Measurements from ENCODE around the gene PPARA. TPM values are rescaled to one million over a fixed set of nuclear protein-coding genes. Genes with fewer than 3 reads are reported as not detected.

Gene PPARA
- total RNA-seq, 1 donor = 22.1 TPM

DNA sequence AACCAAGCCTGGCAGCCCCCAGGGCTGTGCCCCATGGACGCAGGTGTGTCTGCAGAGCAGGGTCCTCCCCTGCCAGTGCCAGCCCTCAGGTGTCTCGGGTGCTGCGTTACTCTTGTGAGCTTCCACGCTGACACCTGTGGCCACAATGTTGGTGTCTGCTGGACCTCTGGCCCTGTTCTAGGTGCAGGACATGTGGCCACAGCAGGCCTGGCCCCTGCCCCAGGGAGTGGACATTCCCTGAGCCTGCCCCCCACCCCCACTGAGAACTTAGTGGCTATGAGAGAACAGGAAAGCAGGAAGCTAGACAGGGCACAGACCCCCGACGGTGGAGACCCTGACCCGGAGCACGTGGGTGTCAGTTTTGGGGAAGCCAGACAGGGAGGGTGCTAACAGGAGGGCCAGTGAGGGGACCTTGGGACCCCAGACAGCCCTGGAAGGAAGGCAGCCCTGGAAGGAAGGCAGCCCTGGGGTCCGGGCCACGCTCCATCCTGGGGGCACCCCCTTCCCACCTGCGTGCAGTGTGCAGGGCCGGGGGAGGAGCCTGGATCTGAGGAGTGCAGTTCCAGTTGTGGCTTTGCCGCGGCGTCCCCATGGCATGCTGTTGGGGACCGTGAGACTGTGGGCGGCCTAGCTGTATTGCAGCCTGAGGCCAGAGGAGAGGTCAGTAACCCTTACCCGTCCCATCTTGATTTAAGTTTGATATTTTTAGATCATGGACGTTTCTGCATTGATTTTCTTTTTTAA, 43.9 kb upstream of the PPARA start:
- TF ChIP-seq, protein P1, sequence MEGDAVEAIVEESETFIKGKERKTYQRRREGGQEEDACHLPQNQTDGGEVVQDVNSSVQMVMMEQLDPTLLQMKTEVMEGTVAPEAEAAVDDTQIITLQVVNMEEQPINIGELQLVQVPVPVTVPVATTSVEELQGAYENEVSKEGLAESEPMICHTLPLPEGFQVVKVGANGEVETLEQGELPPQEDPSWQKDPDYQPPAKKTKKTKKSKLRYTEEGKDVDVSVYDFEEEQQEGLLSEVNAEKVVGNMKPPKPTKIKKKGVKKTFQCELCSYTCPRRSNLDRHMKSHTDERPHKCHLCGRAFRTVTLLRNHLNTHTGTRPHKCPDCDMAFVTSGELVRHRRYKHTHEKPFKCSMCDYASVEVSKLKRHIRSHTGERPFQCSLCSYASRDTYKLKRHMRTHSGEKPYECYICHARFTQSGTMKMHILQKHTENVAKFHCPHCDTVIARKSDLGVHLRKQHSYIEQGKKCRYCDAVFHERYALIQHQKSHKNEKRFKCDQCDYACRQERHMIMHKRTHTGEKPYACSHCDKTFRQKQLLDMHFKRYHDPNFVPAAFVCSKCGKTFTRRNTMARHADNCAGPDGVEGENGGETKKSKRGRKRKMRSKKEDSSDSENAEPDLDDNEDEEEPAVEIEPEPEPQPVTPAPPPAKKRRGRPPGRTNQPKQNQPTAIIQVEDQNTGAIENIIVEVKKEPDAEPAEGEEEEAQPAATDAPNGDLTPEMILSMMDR (IDR thresholded peaks at IDR 0.05; ENCODE audit: extremely low read depth, low read depth, low read length) = no peak
- peaks cover 87% of the 10 kb centered on the region for H3K4me1 ChIP-seq (ENCODE audit: insufficient read depth, low read length)
- H4K20me1 ChIP-seq (ENCODE audit: insufficient read depth, low read length) = peaks cover 94% of the 10 kb centered on the region
- DNase-seq (ENCODE audit: insufficient read length, low spot score, missing footprints) = no peak
- H3K27me3 ChIP-seq (ENCODE audit: insufficient read depth, low read length) = no peaks in the 10 kb centered on the region
- H3K4me2 ChIP-seq (ENCODE audit: insufficient read depth, low read length) = no peak overlapping the region
- H3K79me2 ChIP-seq (ENCODE audit: insufficient read depth, low read length) = peaks cover 94% of the 10 kb centered on the region
- peaks cover 93% of the 10 kb centered on the region for H3K36me3 ChIP-seq (ENCODE audit: insufficient read depth, low read length)
- no peak overlapping the region for H2AFZ ChIP-seq (ENCODE audit: low read length)
- H3K9me3 ChIP-seq (ENCODE audit: low read depth, low read length) = no peaks in the 10 kb centered on the region
- peak overlapping the region; percentile 75 for H3K27ac ChIP-seq (ENCODE audit: low read depth, low read length)
- H3K4me3 ChIP-seq (ENCODE audit: insufficient read depth, low read length) = no peak overlapping the region

DNA sequence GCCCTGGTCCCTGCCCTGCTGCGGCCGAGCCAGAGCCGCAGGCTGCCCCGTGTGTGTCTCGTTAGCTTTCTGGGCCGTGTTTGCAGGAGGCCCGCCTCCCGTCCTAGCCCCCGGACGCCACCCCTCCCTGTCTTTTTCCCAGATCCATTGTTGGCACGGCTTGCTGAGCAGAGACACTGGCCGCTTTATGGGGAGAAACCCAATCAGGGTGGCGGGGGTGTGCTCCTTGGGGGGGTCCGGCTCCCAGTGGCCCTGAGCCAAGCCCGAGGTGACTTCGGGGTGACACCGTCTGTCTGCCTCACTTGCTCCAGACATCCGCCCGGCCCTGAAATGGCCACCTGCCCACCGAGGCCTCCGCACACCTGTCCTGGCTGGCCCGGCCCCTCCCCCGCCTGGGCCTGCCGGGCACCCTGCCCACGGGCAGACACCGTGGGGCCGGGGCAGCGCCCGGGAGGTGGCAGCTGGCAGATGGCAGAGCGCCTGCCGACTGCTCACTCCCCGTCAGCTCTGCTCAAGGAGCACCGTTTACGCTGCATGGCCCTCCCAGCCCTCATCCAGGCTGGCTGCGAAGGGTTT, 43.1 kb upstream of the PPARA start:
- Histone ChIP-seq H3K4me3 (ENCODE audit: insufficient read depth, low read length) (no peak overlapping the region), H4K20me1 (ENCODE audit: insufficient read depth, low read length) (peaks cover 94% of the 10 kb centered on the region), H3K9me3 (ENCODE audit: low read depth, low read length) (no peaks in the 10 kb centered on the region), H3K27ac (ENCODE audit: low read depth, low read length) (peak overlapping the region; percentile 75), H3K79me2 (ENCODE audit: insufficient read depth, low read length) (peaks cover 92% of the 10 kb centered on the region), H3K27me3 (ENCODE audit: insufficient read depth, low read length) (no peaks in the 10 kb centered on the region), H3K4me2 (ENCODE audit: insufficient read depth, low read length) (no peak overlapping the region), H2AFZ (ENCODE audit: low read length) (no peak overlapping the region), H3K36me3 (ENCODE audit: insufficient read depth, low read length) (peaks cover 93% of the 10 kb centered on the region), H3K4me1 (ENCODE audit: insufficient read depth, low read length) (peaks cover 85% of the 10 kb centered on the region)
- peak; percentile 92 for DNase-seq (ENCODE audit: insufficient read length, low spot score, missing footprints)
- TF ChIP-seq, protein P1 (IDR thresholded peaks at IDR 0.05; ENCODE audit: extremely low read depth, low read depth, low read length) = no peak

DNA sequence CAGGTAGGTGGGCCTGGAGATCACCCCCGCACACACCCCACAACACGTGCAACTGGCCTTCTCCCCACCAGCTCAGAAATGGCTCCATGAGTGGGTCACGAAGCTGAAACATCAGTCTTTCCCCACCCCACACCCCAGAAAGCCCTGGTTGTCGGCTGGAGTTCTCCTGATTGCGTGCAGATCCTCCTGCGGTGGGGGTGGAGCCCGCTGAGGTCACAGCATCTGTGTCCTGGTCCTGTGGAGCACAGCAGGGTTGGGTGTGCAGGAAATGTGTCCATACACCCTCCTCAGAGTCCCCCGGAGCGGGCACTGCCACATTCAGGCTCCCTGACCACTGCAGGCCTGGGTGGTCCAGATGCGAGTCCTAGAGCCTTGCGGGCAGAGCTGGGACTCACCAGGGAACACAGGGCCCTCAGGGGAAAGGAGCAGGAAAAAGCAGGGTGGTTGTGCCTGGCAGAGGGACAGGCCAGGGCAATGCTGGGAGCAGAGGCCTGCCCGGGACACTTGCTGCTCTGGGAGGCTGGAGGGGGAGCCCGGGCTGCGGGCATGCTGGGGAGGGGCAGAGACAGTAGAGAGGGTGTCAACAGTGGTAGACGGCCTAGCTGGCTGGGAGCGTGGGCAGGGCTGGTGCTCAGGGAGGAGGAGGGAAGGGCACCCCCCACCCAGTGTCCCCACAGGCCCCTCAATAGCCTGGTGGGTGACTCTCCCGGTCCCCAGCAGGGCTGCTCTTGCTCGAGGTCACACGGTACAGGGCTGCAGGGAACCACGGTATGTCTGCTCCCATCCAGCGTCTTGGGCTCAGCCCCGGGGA, 42.4 kb upstream of the PPARA start:
- TF ChIP-seq, protein P1 (IDR thresholded peaks at IDR 0.05; ENCODE audit: extremely low read depth, low read depth, low read length) = no peak
- H3K79me2 ChIP-seq (ENCODE audit: insufficient read depth, low read length) = peaks cover 89% of the 10 kb centered on the region
- H2AFZ ChIP-seq (ENCODE audit: low read length) = no peak overlapping the region
- no peak overlapping the region for H3K4me3 ChIP-seq (ENCODE audit: insufficient read depth, low read length)
- no peak overlapping the region for H3K4me2 ChIP-seq (ENCODE audit: insufficient read depth, low read length)
- H4K20me1 ChIP-seq (ENCODE audit: insufficient read depth, low read length) = peaks cover 94% of the 10 kb centered on the region
- H3K9me3 ChIP-seq (ENCODE audit: low read depth, low read length) = no peaks in the 10 kb centered on the region
- H3K27me3 ChIP-seq (ENCODE audit: insufficient read depth, low read length) = no peaks in the 10 kb centered on the region
- peak overlapping the region; percentile 75 for H3K27ac ChIP-seq (ENCODE audit: low read depth, low read length)
- DNase-seq (ENCODE audit: insufficient read length, low spot score, missing footprints) = peak; percentile 84
- H3K36me3 ChIP-seq (ENCODE audit: insufficient read depth, low read length) = peaks cover 93% of the 10 kb centered on the region
- H3K4me1 ChIP-seq (ENCODE audit: insufficient read depth, low read length) = peaks cover 77% of the 10 kb centered on the region

Data from osteoblast (primary cell).